ENCODE data around the gene BRSK1. TPM values are rescaled to one million over a fixed set of nuclear protein-coding genes. Genes with fewer than 3 reads are reported as not detected.

BRSK1 gene
- total and polyA plus RNA-seq, 2 of the 13 experiments (the other 11 are each of a cell fraction or from before 2014, with no cell fraction given) = 0.18 to 1.2 TPM

DNA sequence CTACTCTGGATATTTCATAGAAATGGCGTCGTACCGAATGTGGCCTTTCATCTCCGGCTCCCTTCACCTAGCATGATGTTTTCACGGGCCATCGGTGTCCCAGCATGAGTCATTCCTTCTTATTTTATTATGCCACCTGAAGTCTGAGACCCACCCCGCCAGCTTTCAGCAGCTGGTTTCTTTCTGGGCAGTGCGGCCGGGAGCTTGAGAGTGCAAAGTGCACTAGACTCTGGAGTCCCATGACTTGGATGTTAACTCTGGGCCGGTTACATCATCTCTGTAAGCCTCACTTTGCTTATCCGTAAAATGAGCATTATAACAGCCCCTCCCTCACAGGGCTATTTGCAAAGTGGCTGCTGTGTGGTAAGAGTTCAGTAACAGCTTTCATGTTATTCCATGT is 50.1 kb downstream of the BRSK1 start (continued):
- TF ChIP-seq FOXP4 (CRISPR knock-in tag; IDR thresholded peaks at IDR 0.05) (peak; percentile 52; the same call in 1 of the 2 replicates), ZNF788 (CRISPR knock-in tag; IDR thresholded peaks at IDR 0.05; ENCODE audit: borderline replicate concordance) (no peak; the same call in 1 of the 2 replicates), ZNF256 (CRISPR knock-in tag; conservative IDR thresholded peaks at IDR 0.05) (no peak), ZBTB33 (CRISPR knock-in tag; IDR thresholded peaks at IDR 0.05) (peak; percentile 39; the same call in 1 of the 2 replicates), STAG1 (CRISPR knock-in tag; IDR thresholded peaks at IDR 0.05) (no peak), HNRNPUL1 (IDR thresholded peaks at IDR 0.05; ENCODE audit: low read depth, low read length) (no peak), ZBTB38 (CRISPR knock-in tag; IDR thresholded peaks at IDR 0.05) (no peak), FOXC1 (CRISPR knock-in tag; IDR thresholded peaks at IDR 0.05; ENCODE audit: borderline replicate concordance) (no peak), ZNF792 (CRISPR knock-in tag; IDR thresholded peaks at IDR 0.05) (peak; percentile 22; the same call in 1 of the 2 replicates), ARID4A (CRISPR knock-in tag; IDR thresholded peaks at IDR 0.05; ENCODE audit: borderline replicate concordance) (peak; percentile 60; the same call in 1 of the 2 replicates), SPEN (CRISPR knock-in tag; IDR thresholded peaks at IDR 0.05; ENCODE audit: low read depth) (peak; percentile 62), SOX6 (IDR thresholded peaks at IDR 0.05) (no peak), SOX6 (CRISPR knock-in tag; IDR thresholded peaks at IDR 0.05) (peak; percentile 76), CREB1 (IDR thresholded peaks at IDR 0.05) (no peak), CREB1 (CRISPR knock-in tag; IDR thresholded peaks at IDR 0.05) (peak; percentile 77), HNRNPL (IDR thresholded peaks at IDR 0.05; ENCODE audit: low read depth, low read length) (no peak)
- TF ChIP-seq, protein P1, sequence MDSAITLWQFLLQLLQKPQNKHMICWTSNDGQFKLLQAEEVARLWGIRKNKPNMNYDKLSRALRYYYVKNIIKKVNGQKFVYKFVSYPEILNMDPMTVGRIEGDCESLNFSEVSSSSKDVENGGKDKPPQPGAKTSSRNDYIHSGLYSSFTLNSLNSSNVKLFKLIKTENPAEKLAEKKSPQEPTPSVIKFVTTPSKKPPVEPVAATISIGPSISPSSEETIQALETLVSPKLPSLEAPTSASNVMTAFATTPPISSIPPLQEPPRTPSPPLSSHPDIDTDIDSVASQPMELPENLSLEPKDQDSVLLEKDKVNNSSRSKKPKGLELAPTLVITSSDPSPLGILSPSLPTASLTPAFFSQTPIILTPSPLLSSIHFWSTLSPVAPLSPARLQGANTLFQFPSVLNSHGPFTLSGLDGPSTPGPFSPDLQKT (CRISPR knock-in tag; IDR thresholded peaks at IDR 0.05; ENCODE audit: borderline replicate concordance) = no peak
- TF ChIP-seq, protein P2, sequence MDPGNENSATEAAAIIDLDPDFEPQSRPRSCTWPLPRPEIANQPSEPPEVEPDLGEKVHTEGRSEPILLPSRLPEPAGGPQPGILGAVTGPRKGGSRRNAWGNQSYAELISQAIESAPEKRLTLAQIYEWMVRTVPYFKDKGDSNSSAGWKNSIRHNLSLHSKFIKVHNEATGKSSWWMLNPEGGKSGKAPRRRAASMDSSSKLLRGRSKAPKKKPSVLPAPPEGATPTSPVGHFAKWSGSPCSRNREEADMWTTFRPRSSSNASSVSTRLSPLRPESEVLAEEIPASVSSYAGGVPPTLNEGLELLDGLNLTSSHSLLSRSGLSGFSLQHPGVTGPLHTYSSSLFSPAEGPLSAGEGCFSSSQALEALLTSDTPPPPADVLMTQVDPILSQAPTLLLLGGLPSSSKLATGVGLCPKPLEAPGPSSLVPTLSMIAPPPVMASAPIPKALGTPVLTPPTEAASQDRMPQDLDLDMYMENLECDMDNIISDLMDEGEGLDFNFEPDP (CRISPR knock-in tag; conservative IDR thresholded peaks at IDR 0.05) = no peak
